Colonic mucosa (tissue), 4 donors: ENCODE measurements around the gene KIF7. TPM values are rescaled to one million over a fixed set of nuclear protein-coding genes. Genes with fewer than 3 reads are reported as not detected.

Experiments
- DNase-seq: peaks from one replicate; pipeline ENCODE4 v3.0.0-alpha.2; 2020
- H3K27ac ChIP-seq: fragments of 200-600 bp; one replicate; pipeline ENCODE4 v1.8.0; 2021
- H3K27me3 ChIP-seq: fragments of 200-600 bp; one replicate; pipeline ENCODE4 v1.8.0; 2021
- H3K36me3 ChIP-seq: fragments of 200-600 bp; one replicate; pipeline ENCODE4 v1.8.0; 2021
- H3K4me1 ChIP-seq: fragments of 200-600 bp; one replicate; pipeline ENCODE4 v1.8.0; 2021; ENCODE audit warnings: mild to moderate bottlenecking
- H3K4me3 ChIP-seq: fragments of 200-600 bp; one replicate; pipeline ENCODE4 v1.8.0; 2021
- H3K9ac ChIP-seq, 2 donors: one replicate each; pipeline ENCODE4 v1.7.0; 2013; ENCODE audit warnings: control low read depth in 2 of 2, low read depth in 2 of 2, low read length in 2 of 2
- H3K9me3 ChIP-seq: fragments of 200-600 bp; one replicate; pipeline ENCODE4 v1.8.0; 2021
- intact Hi-C: fragments of 100-400 bp; cut with DNase I; formaldehyde crosslinking; loops from one replicate; pipeline ENCODE4 v1.14.1; 2022
- total RNA-seq, 2 donors: library from RNA; stranded (reverse); fragmentation: NEBNext Ultra II Directional in 1 of 2; extraction: Animal tissue kit (Norgen Biotek cat#: 25700) in 1 of 2; gene quantifications; one replicate each; pipeline ENCODE4 v1.2.1, GENCODE V29; 2021
- TF ChIP-seq, protein P1 (sequence below): fragments of 200-600 bp; IDR thresholded peaks from one replicate; pipeline ENCODE4 v1.8.0; 2022; ENCODE audit warnings: antibody characterized with exemption, mild to moderate bottlenecking
- donor health status: healthy.
- donor health status: DM: no; HTN: no; CAD: no.
- donor health status: DM: no; HTN: no; CAD: no.

The KIF7 gene
- total RNA-seq, 2 donors from 2014 or later: 1.1 to 1.2 TPM

DNA sequence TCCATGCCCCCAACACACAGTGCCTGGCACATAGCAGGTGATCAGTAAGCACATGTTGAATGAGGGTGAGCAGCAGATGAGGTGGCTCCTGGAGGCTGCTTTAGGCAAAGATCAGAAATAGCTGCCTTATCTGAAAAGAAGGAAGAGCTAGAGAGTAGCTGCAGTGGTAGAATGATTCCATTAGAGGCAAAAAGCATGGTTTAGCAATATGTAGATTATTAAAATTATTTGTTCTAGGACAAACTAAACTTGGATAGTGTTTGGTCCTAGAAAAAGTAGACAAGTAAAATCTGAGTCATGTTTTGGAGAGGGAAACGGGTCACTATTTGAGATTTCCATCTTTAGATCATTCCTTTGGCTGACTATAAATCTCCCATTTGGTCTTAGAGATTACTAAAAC is 32.1 kb downstream of the KIF7 start:
- Histone ChIP-seq H3K4me1 (no peaks in the 10 kb centered on the region), H3K9me3 (no peaks in the 10 kb centered on the region), H3K36me3 (no peaks in the 10 kb centered on the region), H3K4me3 (no peak overlapping the region), H3K9ac (no peak overlapping the region), H3K27ac (no peak overlapping the region), H3K27me3 (no peaks in the 10 kb centered on the region)
- TF ChIP-seq, protein P1, sequence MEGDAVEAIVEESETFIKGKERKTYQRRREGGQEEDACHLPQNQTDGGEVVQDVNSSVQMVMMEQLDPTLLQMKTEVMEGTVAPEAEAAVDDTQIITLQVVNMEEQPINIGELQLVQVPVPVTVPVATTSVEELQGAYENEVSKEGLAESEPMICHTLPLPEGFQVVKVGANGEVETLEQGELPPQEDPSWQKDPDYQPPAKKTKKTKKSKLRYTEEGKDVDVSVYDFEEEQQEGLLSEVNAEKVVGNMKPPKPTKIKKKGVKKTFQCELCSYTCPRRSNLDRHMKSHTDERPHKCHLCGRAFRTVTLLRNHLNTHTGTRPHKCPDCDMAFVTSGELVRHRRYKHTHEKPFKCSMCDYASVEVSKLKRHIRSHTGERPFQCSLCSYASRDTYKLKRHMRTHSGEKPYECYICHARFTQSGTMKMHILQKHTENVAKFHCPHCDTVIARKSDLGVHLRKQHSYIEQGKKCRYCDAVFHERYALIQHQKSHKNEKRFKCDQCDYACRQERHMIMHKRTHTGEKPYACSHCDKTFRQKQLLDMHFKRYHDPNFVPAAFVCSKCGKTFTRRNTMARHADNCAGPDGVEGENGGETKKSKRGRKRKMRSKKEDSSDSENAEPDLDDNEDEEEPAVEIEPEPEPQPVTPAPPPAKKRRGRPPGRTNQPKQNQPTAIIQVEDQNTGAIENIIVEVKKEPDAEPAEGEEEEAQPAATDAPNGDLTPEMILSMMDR: no peak
- no peak for DNase-seq
- intact Hi-C loops: no loop called here

DNA sequence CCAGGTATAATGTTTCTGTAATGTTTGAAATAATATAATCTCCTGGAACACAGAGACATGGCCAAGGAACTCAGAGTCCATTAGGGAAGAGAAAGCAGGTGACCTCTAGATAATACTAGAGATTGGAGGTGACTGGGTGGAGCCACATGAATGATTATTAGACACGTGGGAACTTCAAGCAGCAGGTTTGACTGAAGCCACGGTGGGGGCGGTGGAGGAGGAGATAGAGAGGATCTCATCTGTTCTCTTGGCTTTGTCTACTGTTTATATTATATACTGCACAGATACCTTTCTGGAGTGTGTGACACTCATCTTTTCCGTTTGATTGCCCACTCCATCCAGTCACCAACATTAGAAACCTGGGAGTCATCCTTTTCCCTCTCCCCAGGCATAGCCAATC is 33.7 kb downstream of the KIF7 start:
- Histone ChIP-seq H3K9ac (no peak overlapping the region), H3K4me3 (no peak overlapping the region), H3K9me3 (no peaks in the 10 kb centered on the region), H3K4me1 (no peaks in the 10 kb centered on the region), H3K36me3 (no peaks in the 10 kb centered on the region), H3K27ac (no peak overlapping the region), H3K27me3 (no peaks in the 10 kb centered on the region)
- intact Hi-C loops: no loop called here
- DNase-seq: no peak
- TF ChIP-seq, protein P1: no peak

DNA sequence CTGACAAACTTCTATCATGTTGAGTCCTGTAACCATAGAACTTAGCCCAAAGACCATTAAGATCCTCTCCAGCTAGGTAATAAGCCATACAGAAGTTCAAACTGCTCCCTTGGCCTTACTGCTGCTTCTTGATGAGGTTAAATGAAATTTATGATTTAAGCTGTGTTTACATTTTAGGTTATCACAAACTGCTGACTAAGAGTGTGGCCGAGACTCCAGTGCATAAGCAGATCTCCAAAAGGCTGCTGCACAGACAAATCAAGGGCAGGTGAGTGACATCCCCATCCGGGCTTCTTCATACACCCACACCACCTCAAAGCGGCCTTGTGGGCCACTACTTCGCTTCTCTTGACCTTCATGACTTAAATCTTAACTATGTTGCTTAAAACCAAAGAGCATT is 39.0 kb downstream of the KIF7 start:
- H3K9me3 ChIP-seq: no peaks in the 10 kb centered on the region
- no peaks in the 10 kb centered on the region for H3K4me1 ChIP-seq
- H3K4me3 ChIP-seq: no peak overlapping the region
- H3K36me3 ChIP-seq: no peaks in the 10 kb centered on the region
- H3K9ac ChIP-seq: no peak overlapping the region
- intact Hi-C loops: no loop called here
- DNase-seq: no peak
- H3K27me3 ChIP-seq: no peaks in the 10 kb centered on the region
- H3K27ac ChIP-seq: no peak overlapping the region
- TF ChIP-seq, protein P1: no peak

DNA sequence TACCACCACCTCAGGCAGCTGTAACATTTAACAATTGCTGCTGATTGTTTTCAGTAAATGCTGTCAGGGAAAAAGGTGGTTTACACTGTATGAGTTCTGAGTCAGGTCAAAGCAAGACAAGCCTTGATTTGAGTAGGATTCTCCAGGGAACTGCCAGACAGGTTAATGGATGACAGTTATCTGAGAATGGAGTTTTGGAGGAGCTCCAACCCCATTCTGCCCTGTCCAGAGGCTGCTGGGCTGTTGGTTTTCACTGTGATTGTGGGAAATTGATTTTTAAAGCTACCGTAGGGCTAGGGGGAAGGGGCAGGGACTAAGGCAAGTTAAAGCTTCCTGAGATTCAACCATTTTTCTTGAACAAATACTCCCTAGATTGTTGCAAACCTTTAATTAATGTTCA is 40.1 kb downstream of the KIF7 start:
- Histone ChIP-seq H3K9me3 (no peaks in the 10 kb centered on the region), H3K36me3 (no peaks in the 10 kb centered on the region), H3K9ac (no peak overlapping the region), H3K4me3 (no peak overlapping the region), H3K4me1 (no peaks in the 10 kb centered on the region), H3K27me3 (no peaks in the 10 kb centered on the region), H3K27ac (no peak overlapping the region)
- intact Hi-C loops: no loop called here
- TF ChIP-seq, protein P1: no peak
- no peak for DNase-seq

DNA sequence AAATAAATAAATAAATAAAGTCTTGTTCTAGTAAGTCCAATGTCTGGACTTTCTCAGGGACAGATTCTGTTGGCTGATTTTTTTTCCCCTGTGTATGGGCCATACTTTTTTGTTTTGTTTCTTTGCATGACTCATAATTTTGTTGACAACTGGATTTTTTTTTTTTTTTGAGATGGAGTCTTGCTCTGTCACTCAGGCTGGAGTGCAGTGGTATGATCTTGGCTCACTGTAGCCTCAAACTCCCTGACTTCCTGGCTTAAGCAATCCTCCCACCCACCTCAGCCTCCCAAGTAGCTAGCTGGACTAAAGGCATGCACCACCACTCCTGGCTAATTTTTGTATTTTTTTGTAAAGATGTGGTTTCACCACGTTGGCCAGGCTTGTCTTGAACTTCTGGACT is 41.1 kb downstream of the KIF7 start:
- DNase-seq: no peak
- no peak overlapping the region for H3K9ac ChIP-seq
- intact Hi-C loops: no loop called here
- H3K4me1 ChIP-seq: no peaks in the 10 kb centered on the region
- H3K4me3 ChIP-seq: no peak overlapping the region
- TF ChIP-seq, protein P1: no peak
- no peak overlapping the region for H3K27ac ChIP-seq
- no peaks in the 10 kb centered on the region for H3K36me3 ChIP-seq
- H3K9me3 ChIP-seq: no peaks in the 10 kb centered on the region
- no peaks in the 10 kb centered on the region for H3K27me3 ChIP-seq

DNA sequence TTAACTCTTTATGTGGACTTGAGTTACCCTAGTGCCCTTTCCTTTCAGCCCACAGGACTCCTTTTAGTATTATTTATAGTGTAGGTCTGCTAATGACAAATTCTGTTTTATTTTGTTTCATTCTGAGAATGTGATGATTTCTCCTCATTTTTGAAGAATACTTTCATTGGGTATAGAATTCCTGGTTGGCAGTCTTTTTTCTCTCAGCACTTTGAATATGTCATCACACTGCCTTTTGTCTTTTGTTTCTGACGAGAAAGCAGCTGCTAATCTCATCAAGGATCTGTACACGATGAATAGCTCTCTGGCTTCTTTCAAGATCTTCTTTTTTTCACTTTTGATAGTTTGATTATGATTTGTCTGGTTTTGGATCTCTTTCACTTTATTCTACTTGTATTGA is 42.2 kb downstream of the KIF7 start:
- H3K4me1 ChIP-seq: no peaks in the 10 kb centered on the region
- no peak overlapping the region for H3K27ac ChIP-seq
- no peak for DNase-seq
- intact Hi-C loops: no loop called here
- no peak overlapping the region for H3K9ac ChIP-seq
- H3K27me3 ChIP-seq: no peaks in the 10 kb centered on the region
- TF ChIP-seq, protein P1: no peak
- no peaks in the 10 kb centered on the region for H3K36me3 ChIP-seq
- no peak overlapping the region for H3K4me3 ChIP-seq
- H3K9me3 ChIP-seq: no peaks in the 10 kb centered on the region
